Fibroblast of skin of right biceps (primary cell): ENCODE data around the gene AMOTL1.
A peak's percentile ranks its signal among the peaks of the same experiment; 100 is the strongest.
"Not testable (repeated sequence)": the region's sequence is repeated elsewhere in the genome, so short reads cannot be mapped to it uniquely, and the experiment has no call there.

Experiments used
- DNase-seq: peaks from one replicate; pipeline ENCODE4 v3.0.0-alpha.2; 2013

Gene AMOTL1

GRCh38 chr11:94769880-94770279 is 1.7 kb downstream of the AMOTL1 start:
- no peak for DNase-seq

GRCh38 chr11:94770563-94771120 is 2.5 kb downstream of the AMOTL1 start:
- DNase-seq: no peak

DNA sequence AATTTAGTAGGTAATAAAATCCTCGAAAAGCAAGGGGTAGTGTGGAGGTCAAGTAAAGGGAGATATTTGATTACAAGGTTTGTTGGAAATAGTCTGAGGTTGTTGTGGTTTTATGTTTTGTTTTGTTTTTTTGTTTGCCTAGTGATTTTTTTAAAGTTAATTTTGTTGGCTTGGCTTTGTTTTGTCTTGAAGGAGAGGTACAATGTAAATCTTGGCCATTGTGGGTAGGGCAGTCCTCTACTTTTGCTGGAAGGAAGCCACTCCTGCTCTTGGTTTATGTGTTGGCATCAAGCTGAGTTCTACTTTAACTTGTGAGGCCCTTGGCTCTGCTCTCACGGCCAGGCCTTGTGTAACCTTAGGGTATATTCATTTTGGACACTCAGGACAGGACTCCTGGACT is 3.2 kb downstream of the AMOTL1 start:
- no peak for DNase-seq

DNA sequence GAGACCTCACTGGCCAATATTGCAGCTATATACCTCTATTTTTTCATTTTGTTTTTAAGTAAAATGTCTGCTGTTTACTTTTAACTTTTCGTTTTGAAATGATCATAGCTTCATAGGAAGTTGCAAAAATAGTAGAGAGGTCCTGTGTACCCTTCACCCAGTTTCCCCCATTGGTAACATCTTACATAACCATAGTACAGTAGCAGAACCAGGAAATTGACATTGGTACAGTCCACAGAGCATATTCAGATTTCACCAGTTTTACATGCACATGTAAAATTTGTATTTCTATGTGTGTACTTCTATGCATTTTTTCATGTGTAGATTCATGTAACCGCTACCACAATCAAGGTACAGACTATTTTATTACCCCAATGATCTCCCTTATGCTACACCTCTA is 3.8 kb downstream of the AMOTL1 start:
- no peak for DNase-seq

DNA sequence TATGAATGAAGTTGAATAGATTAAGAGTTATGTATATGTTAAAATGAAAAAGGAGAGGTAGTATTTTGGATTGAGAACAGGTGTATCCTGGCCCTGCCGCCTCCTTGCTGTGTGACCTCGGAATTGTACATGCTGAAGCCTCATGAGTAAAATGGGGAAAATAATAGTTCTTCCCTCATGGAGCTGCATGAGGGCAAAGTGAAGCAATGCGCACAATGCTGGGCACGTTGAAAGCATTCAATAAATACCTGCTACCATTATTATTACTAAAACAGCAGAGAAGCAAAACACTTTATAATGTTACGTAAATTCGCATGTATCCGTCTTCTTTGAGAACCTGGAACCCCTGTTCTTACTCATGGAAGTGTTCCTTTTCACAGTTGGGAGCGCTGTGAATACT is 5.7 kb downstream of the AMOTL1 start:
- no peak for DNase-seq

DNA sequence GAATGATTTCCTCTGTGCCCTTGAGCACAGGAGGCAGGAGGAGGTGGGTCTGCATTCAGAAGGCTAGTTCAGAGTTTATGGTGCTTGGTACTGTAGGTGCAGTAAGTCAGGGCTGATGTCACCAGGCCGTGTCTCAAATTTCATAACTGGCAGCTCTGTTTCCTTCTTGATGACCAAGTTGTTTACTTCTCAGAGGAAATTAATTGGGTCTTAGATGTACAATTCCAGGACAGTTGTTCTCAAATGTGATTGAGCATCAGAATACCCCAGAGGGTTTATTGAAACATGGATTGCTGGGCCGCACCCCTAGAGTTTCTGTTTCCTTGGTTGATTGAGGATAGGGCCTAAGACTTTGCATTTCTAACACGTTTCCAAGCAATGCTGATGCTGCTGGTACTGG is 6.2 kb downstream of the AMOTL1 start:
- no peak for DNase-seq

- no peak for DNase-seq
Measured at GRCh38 chr11:94775567-94776327, 7.6 kb downstream of the AMOTL1 start.

DNA sequence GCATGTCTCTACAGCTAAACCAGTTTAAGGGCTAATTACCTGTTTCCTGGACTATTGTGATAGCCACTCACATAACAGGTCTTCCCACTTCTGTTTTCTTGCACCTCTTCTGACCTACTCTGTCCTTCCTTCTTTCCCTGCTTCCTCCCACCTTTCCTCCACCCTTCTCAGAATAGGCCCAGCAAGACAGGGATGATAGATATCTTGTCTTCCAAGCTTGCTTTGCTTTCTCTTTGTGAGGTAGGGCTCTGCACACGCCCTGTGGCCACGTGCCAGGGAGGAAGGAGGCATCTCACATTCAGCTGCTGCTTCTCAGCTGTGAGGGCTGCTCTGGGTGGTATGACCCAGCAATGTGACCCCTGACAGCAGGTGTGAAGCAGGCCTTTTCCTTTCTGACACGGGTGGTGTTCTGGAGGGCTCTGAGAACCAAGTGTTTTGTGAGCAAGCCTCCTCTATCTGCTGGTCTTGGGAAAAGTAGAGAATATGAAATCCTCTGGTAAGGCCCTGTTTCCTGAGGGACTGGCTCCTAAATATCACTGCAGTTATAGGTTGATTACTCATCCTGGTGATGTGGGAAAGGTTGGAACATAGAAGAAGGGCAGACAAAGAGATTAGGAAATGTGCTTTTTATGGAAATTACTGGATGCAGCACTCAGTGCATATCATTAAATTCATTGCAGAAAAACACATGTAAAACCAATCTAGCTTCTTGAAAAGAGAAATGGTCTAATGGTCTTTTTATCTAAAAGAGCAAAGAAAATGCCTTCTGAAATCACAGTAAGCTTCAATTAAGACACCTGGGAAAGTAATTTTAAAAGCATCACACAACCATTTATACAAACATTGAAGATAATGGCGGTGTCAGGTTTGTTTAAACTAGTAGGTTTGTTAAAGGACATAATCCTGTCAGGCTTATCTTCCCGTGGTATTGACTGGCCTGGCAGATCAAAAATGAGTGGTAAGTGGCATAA is 8.5 kb downstream of the AMOTL1 start:
- peak; percentile 72 for DNase-seq

DNA sequence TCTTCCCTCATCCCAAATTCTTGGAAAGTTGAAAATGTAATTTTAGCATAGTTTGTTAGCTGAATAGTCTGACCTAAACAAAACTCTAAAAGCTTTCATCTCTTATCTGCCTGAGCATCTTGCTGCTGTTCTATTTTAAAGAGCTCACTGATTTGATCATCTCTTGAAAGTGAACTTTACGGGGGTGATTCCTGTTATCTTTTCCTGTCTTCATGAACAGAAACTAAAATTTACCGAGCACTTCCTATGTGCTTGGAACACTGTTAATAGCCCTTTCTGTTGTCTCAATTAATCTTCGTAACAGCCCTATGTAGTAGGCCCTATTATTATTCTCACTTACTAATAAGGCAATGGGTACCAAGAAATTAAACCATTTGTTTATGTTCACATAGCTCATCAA is 12.3 kb downstream of the AMOTL1 start:
- DNase-seq: no peak

- peak; percentile 77 for DNase-seq
Measured at GRCh38 chr11:94781837-94782236, 13.7 kb downstream of the AMOTL1 start.

- no peak for DNase-seq
Measured at GRCh38 chr11:94782446-94782845, 14.3 kb downstream of the AMOTL1 start.

GRCh38 chr11:94784884-94785283 is 16.7 kb downstream of the AMOTL1 start:
- no peak for DNase-seq

DNA sequence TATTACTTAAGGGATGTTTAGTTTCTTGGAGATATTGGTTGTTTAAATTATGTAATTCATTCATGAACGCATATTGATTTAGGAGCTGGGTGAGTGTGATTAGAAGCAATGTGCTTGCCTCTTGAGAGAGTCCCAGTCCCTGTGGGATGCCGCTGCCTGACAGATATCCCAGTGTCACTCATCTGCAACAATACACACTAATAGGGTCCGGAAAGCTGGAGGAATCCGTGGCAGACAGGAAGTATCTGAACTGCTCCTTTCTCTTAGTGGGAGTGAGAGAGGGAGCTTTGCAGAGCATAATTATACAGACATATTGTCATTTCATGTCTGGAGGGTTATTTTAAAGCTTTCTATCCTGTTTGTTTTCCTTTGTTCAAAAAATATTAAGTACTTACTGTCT is 17.4 kb downstream of the AMOTL1 start:
- DNase-seq: no peak

- peak; percentile 49 for DNase-seq
Measured at GRCh38 chr11:94786264-94787126, 18.3 kb downstream of the AMOTL1 start.

DNA sequence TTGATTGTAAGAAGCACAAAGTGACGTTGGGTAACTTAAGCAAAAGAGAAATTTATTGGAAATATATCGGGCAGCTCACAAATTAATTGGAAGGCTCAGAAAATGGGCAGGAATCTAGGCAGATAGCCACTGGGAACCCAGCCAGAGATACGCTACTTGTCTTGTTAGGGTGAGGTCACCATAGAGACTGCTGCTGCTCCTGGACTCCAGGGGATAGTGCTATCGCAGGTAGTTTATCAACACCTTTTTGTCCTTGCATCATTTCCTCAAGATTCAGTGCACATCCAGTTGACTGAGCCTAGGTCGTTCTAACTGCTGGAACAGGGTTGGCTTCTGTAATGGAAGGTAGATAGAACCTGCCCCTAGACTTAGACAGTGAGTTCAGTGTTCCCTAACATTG is 19.6 kb downstream of the AMOTL1 start:
- DNase-seq: no peak

DNA sequence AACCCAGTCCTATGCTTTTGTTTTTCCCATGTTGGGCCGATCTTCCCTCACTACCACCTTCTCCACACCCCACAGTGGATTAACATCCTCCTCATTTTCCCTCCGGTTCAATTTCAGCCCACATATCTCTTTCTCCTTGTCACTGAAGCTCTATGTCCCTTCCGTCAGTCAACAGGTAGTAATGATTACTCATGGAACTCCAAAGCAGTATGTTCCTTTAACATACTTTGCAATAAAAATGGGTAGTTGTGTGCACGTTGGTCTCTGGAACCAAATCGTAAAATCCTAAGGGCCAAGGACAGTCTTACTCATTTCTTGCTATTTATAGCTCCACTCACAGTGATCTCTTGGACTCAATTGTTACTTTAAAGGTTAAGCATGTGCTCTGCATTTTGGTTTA is 20.2 kb downstream of the AMOTL1 start:
- DNase-seq: no peak

- DNase-seq: no peak
Measured at GRCh38 chr11:94790197-94790596, 22.0 kb downstream of the AMOTL1 start.

DNA sequence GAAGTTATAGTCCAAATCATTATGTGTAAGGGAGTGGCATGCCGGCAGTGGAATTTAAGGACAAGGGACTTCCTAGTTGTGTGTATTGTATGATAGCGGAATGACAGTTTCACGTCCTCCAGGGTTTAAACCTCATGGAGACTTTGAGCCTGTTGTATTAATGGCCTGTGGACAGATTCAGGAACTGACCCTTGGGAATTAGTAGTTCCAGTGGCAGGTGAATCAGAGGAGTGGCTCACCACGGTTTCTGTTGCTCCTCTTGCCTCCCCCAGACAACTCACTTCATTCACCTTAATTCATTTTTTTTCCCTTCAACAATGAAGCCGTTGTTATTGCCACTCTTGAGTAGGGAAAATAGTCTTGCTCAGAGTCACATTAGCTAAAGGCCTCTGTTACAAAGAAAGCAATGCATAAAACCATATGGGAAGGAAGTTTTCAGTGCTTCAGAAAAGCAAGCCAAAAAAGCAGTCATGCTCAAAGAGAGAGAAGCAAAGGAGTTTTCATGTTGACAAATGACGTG is 22.6 kb downstream of the AMOTL1 start:
- DNase-seq: peak; percentile 45

DNA sequence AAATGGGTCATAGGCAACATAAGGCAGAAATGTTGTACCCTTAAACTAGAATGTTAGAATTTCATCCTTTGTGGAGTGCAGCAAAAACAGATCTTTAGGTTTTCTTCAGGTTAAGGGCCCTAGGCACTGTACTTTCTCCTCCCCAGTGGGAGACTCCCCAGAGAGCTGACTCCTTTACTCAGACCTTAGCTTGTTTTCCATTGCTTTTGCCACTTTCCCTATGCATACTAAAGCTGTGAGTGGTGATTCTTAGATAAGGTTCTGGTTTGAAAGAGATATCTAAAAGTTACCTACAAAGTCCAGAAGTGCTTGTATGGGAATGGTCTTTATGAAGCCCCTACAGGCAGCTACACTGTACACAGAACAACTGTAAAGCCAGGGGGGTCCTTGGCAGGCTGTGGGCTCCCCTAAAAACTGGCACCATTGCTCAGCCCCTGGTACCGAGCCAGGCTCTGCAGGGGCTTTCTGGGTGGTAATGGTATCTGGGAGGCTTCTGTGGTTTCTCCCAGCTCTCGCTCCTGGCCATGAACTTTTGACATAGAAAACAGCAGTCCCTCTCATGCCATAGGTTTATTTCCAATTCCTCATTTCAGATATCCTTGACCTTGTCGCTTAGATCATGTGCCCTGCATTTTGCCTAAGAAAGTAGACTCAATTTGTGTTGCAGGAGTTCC is 23.2 kb downstream of the AMOTL1 start:
- no peak for DNase-seq

- not testable (repeated sequence) for DNase-seq
Measured at GRCh38 chr11:94791942-94792341, 23.8 kb downstream of the AMOTL1 start.

DNA sequence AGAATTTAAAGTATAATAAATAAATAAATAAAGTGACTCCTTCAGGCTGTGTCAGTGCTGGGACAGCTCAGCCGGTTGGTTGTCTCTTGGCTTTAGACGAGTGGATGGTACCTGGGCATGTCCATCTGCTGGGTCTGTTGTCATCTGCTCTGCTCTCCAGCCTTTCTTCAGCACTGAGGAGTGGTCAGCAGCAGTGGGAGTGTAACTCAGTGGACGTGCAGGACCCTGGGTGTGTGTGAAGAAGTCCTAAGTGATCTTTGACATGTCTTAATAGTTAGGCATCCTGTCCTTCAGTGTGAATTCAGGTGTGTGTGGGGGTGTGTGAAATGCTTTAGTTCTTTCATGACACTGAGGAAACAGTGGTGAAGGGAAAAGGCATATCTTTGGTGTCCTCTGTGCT is 24.3 kb downstream of the AMOTL1 start:
- no peak for DNase-seq

GRCh38 chr11:94793002-94793401 is 24.8 kb downstream of the AMOTL1 start:
- peak; percentile 54 for DNase-seq
